Retina (tissue), 1 donor: ENCODE data around the gene EFCAB12.
"Not testable (repeated sequence)": the region's sequence is repeated elsewhere in the genome, so short reads cannot be mapped to it uniquely, and the experiment has no call there.

Source experiments
- DNase-seq: peaks from one replicate; pipeline ENCODE4 v3.0.0-alpha.2; 2016

The EFCAB12 gene

GRCh38 chr3:129391583-129391982 lies 36.9 kb downstream of the EFCAB12 start:
- DNase-seq, result not testable (repeated sequence)

GRCh38 chr3:129389572-129389937 lies 38.9 kb downstream of the EFCAB12 start:
- DNase-seq, result no peak

- DNase-seq, result not testable (repeated sequence)
Measured at GRCh38 chr3:129388791-129389571, 39.5 kb downstream of the EFCAB12 start.

- no peak for DNase-seq
Measured at GRCh38 chr3:129387487-129387886, 40.9 kb downstream of the EFCAB12 start.

GRCh38 chr3:129386984-129387383 lies 41.5 kb downstream of the EFCAB12 start:
- no peak for DNase-seq

- DNase-seq, result not testable (repeated sequence)
Measured at GRCh38 chr3:129385507-129385906, 42.9 kb downstream of the EFCAB12 start.

GRCh38 chr3:129384594-129385323 lies 43.7 kb downstream of the EFCAB12 start:
- no peak for DNase-seq

GRCh38 chr3:129384103-129384502 lies 44.3 kb downstream of the EFCAB12 start:
- DNase-seq, result not testable (repeated sequence)

- DNase-seq, result peak; percentile 64
Measured at GRCh38 chr3:129383292-129383860, 45.1 kb downstream of the EFCAB12 start.

GRCh38 chr3:129382366-129382765 lies 46.1 kb downstream of the EFCAB12 start:
- no peak for DNase-seq

- no peak for DNase-seq
Measured at GRCh38 chr3:129379582-129380358, 48.7 kb downstream of the EFCAB12 start.

- no peak for DNase-seq
Measured at GRCh38 chr3:129378949-129379348, 49.5 kb downstream of the EFCAB12 start.

GRCh38 chr3:129377615-129378014 lies 50.8 kb downstream of the EFCAB12 start:
- DNase-seq, result no peak

- no peak for DNase-seq
Measured at GRCh38 chr3:129375099-129375498, 53.3 kb downstream of the EFCAB12 start.

- DNase-seq, result no peak
Measured at GRCh38 chr3:129371041-129371826, 57.2 kb downstream of the EFCAB12 start.

GRCh38 chr3:129370248-129370964 lies 58.0 kb downstream of the EFCAB12 start:
- no peak for DNase-seq

GRCh38 chr3:129369711-129370110 lies 58.7 kb downstream of the EFCAB12 start:
- no peak for DNase-seq

GRCh38 chr3:129367821-129368220 lies 60.6 kb downstream of the EFCAB12 start:
- DNase-seq, result no peak

- no peak for DNase-seq
Measured at GRCh38 chr3:129366312-129366831, 62.1 kb downstream of the EFCAB12 start.

- DNase-seq, result no peak
Measured at GRCh38 chr3:129365296-129366136, 62.9 kb downstream of the EFCAB12 start.
